HG02870 (cell line): ENCODE measurements around the gene TMEM204.

Source experiments
- ATAC-seq: cut with Tn5 transposase; IDR thresholded peaks from one replicate; pipeline ENCODE4 v1.9.1; 2021; ENCODE audit warnings: mild to moderate bottlenecking, moderate library complexity; ENCODE audit not compliant: unreplicated experiment

Gene TMEM204

DNA sequence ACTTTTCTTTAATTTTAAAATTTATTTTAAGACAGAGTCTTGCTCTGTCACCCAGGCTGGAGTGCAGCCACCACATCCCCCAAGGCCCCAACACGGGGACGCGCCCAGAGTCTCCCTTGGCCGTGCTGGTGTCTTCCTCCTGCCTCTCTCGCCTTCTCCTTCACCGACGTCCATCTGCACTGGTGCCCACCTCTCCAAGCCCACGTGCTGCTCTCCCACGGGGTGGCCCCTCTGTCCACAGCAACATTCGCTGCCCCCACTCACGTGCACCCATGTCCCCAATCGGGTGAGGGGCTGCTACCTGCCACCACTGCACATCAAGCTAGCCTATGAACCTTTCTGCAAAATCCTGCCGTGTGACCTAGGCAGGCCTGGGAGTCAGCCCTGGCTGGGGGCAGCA, 3.1 kb downstream of the TMEM204 start:
- ATAC-seq: no peak

DNA sequence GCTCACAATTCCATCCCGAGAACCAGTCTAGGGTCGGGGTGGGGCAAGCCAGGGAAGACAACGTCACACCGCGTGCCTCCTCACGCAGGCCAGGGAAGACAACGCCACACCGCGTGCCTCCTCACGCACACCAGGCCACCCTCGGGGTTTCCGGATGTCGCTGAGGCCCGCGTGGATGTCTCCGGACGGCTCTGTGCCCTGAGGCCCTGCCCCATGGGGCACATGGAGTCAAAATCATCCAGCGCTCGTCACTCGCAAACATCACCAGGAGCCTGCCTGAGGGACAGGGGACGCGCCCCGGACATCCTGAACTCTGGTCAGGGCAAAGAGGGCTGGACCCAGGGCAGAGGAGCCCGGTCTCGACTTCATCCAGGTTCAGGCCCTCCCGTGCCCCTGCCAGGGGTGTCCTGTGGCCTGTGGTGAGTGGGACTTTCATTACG, 3.7 kb downstream of the TMEM204 start:
- ATAC-seq: no peak

DNA sequence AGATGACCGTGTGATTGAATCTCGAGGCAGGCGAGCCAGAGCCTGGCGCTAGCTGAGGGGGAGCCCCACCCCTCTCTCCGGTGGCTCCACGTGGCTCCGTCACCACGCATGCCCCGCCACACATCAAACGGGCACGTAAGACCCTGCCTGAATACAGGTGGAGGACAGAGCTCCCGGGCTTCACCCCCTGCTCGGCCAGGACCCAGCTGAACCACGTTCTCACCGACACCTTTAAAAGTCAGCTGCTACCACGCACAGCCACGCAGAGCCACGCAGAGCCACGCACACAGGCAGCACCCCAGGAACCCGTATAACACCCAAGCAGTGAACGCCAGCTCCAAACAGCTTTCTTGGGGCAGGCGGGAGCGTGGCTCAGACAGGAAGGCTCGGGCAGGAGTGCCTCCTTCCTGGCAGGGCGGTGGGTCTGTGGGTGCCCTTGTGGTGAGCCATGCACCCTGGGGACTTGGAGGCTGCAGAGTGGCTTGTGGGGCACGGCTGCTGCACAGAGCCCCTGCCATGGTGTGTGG, 4.4 kb downstream of the TMEM204 start:
- ATAC-seq: no peak

DNA sequence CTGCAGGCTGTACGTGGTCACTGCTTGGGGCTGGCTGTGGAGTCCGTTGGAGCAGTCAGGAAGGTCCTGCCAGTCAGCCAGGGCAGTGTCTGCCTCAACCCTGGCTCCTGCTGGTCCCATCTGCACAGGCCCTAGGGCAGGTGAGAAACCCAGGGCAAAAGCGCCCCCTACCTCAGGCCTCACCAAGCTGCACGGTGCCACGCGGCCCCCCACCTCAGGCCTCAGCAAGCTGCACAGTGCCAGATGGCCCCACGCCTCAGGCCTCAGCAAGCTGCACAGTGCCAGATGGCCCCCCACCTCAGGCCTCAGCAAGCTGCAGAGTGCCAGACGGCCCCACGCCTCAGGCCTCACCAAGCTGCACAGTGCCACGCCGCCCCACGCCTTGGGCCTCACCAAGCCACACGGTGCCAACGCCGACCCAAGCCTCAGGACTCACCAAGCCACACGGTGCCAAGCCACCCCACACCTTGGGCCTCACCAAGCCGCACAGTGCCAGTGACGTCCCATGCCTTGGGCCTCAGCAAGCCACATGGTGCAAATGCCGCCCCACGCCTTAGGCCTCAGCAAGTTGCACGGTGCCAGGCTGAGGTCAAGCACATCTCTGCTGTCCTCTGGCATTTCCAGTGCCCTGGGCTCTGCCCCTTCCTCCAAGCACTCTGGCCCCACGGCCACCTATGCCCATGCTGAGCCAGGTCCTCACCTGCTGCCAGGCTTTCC, 5.5 kb downstream of the TMEM204 start:
- no peak for ATAC-seq

DNA sequence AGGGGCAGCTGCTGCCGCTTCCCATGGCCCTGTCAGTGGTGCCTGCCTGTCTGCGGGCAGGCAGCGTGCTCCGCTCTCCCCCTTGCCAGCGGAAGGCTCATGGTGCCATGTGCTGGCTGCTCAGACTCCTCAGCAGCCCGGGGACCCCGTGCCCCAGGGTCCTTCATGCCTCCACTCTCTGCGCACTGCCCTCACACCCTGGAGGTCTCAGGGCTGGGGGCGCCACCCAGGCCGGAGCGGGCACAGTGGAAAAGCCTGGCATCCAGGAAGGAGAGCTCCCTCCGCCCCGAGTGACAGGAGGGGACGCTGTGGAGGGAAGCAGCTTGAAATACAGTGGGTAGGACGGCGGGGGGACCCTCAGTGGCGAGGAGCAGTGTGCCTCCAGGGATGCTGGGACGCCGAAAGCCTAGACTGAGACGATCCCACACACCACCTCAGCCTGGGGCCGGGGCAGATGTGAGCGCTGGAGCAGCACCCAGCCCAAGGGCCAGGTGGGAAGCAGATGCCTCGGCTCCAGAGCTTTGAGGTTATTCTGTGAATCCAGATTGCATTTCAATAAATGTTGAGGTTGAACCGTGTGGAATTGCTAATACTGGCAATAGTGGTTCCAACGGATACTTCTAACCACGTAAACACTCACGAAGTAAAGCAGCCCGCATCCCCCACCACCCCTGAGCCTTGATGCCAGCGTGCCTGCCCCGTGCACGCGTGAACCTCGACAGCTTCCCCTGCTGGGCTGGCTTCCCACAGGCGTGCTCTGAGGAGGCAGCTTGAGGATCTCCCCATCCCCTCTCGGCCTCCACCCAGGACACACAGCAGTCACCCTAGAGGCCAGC, 6.5 kb downstream of the TMEM204 start:
- no peak for ATAC-seq

DNA sequence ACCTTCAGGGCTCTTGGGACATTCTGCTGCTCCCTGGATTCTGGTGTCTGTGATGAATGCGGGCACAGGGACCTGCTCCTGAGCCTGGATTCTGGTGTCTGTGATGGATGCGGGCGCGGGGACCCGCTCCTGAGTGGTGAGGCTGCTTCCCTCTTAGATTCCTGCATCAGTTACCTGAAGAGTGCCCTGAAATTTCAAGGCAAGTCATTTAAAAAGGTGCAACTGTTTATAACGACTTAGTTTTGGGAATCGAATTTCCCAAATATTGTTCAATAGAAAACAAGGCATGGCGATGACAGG, 7.0 kb downstream of the TMEM204 start:
- ATAC-seq: no peak

DNA sequence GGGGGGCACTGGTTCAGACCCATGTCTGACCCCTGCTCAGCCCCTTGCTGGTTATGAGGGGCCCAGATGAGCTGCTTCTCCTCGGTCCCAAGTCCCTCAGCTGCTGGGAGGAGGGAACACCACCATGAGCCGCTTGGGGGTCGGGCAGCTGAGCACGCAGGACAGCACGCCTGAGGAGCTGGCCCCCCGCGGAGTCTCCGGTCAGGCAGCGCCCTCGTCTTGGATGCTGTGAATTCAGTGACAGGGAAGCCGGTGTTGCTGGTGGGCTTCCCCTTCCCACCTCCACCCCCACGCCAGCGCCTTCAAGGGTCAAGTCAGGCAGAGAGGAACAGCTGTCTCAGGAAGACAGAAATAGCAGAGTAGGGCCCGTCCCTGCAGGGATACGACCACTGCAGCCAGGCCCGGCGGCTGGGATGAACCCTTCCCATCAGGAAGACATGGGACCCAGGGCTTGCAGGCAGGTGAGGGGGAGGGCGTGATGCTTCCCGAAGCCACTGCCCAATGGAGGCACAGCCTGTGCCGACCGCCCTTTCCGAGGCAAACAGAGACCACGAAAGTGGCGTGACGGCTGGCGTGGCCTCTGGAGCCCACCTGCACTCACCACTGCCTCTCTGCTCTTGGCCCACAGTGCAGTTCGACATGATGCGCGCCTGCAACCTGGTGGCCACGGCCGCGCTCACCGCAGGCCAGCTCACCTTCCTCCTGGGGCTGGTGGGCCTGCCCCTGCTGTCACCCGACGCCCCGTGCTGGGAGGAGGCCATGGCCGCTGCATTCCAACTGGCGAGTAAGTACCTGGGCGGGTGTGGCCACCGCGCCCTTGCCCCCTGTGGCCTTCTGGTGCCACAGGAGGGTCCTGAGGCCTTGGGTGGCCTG, 8.1 kb downstream of the TMEM204 start:
- ATAC-seq: no peak

DNA sequence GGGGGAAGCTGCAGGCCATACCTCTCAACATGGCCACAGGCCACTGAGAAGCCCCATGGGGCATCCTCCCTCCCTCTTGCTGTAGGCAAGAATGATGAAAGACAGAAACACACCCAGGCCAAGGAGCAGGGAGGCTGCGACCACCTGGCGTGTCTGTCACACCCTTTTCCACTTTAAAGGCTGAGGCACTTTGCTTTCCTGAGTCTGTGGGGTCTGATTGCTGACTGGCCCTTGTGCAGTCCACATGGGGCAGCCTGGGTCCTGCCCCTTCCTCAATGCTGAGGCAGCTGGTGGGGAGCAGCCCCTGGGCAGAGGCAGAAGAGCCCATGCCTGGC, 8.7 kb downstream of the TMEM204 start:
- ATAC-seq: no peak

DNA sequence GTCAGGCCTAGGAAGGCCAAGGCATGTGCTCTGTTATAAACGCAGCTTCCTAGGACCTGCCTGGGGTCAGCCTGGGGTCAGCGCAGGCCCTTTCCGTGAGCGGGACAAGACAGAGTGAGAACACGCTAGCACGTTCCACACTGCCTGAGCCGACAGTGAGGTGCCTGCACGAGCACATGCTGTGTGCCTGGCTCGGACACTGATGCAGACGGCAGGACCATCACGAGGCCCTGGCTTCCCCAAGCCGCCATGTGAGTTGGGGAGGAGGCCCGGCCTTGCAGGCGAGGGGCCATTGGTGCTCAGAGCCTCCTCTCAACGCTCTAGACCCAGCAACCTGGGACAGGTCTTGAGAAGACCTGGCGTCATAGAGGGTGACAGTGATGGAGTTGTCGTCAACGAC, 9.1 kb downstream of the TMEM204 start:
- no peak for ATAC-seq

DNA sequence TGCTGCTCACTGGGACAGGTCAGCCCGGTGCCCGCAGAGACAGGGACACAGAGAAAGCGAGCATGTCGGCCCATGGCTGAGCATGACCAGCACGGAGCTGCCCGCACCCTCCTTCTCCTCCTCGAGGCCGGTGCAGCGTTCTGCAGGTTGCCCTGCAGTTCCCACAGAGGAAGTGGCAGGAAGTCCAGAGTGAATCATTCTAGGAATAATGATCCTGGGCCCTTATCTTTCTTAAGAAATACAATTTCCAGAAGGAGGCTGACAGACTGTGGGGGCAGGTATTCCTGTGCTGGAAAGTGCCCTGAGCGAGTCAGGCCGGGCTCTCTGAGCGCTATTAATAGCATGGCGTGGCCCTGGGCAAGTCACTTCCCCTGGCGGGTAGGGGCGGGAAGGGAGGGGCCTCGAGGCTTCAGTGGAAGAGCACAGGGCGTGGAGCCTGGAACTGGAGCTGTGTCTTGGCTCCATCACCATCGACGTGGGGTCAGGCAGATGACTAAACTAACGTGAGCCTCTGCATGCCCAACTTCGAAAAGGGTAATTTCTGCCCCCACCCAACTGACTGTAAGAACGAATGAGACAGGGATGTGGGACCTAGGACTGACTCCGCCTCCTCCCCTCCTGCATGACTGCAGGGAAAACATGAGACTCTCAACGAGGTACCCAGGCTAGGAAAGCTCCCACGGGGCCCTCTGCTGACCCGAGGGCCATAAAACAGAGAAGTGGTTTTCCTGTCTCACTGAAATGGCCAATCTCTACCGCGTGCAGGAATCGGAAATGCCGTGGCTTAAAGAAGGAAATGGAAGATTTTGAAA, 9.8 kb downstream of the TMEM204 start:
- ATAC-seq: no peak

DNA sequence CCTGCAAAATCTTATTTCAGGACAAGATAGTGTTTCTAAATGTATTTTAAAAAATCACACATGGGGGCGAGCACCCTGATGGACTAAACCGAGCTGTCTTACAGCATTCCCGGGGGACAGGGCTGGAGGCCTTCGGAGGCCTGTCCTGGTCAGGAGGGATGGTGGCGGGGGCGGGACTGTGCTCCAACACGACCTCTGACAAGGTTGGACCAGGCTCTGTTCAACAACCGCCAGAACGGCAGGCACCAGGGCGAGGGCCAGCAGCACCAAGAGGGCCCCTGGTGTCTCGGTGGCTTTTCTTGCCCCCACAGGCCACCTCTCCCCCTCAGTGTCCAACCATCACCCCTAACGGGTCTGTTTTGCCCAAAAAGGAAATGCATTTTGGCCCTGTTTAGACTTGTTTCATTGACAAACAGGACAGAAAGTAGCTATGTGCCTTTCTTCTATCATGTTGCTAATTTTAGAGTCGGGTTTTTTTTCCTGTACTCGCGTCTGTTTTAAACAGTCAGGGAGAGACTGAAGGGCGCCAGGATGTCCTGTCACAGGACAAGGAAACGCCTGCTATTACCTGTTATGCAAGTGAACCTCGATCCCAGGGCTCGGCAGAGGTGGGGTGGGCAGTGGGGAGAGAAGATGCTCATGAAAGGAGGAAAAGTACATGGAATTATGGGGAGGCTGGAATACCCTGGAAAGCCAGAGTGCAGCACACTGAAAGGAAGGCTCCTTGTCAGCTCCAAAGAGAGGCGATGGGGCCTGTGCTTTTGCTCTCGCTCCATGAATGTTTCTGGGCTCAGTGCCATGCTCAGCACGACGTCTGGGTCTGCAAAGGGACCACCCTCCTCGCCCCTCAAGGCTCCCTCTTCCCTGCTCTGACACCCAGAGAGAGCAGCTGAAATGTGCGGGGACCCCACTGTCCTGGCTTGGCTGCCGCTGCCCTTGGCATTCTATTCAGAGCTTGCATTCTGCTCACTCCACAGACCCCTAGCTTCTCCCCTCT, 11.9 kb downstream of the TMEM204 start:
- no peak for ATAC-seq

DNA sequence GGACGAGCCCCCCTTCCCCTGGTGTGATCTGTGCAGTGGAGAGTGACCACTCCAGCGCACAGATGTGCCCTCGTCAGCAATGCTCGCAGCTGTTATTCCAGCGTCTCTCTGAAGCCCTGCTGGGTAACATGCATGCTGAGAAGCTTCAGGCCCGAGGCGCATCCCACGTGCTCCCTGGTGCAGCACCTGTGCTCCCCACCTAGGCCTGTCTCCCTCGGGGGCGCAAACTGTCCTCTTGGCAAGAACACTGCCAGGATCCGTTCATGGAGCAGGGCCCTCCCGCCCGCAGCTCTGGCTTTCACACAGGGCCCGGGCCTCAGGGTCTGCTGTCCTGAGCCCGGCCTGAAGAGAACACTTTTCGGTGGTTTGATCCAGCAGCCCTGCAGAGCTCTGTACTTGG, 13.0 kb downstream of the TMEM204 start:
- no peak for ATAC-seq

DNA sequence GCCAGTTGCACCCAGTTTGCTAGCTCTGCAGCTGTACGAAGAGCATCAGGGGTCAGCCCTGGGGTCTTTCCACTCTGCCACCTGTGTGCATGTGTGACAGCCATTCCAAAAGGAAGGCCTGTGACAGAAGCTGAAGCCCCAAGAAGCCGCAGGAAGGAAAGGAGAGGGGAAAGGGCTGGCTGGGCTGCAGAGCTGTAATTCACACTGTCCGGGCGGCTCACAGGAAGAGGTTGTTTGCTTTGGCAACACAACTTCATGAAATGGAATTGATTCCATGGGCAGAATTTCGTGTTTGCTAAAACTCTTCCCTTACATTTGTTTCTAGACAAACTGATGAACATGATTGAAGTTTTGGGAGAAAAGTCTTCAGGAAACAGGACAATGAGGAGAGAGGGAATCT, 14.8 kb downstream of the TMEM204 start:
- ATAC-seq: no peak

DNA sequence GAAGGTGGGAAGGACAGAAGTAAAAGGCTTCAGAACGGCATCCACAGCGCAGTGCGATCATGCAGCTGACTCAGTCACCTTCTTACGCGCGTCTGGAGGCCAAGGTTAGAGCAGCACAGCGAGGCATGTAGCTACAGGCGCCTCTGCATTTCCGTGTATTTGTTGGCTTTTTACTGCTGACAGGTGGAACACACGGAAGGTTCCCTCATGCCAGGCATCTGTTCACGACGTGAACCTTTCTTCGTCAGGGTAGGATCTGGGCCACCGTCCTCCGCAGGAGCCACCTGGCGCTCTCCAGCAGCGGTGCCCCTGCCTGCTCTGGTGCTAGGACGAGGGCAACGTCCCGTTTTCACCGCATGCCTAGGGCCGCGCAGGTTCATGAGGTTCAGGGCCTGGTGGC, 15.3 kb downstream of the TMEM204 start:
- no peak for ATAC-seq

DNA sequence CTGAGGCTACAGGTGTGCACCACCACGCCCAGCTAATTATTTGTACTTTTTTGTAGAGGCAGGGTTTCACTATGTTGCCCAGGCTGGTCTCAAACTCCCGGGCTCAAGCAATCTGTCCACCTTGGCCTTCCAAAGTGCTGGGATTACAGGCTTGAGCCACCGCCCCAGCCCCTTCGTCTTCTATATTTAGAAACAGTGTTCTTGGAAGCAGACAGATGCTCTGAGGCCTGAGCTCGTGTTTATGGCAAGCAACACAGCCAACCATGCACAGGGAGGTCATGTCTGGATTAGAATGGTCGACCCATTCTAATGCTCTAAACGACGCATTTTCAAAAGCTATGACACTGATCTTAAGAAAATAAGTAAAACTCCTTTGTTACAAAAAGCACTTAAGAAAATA, 16.6 kb downstream of the TMEM204 start:
- no peak for ATAC-seq

DNA sequence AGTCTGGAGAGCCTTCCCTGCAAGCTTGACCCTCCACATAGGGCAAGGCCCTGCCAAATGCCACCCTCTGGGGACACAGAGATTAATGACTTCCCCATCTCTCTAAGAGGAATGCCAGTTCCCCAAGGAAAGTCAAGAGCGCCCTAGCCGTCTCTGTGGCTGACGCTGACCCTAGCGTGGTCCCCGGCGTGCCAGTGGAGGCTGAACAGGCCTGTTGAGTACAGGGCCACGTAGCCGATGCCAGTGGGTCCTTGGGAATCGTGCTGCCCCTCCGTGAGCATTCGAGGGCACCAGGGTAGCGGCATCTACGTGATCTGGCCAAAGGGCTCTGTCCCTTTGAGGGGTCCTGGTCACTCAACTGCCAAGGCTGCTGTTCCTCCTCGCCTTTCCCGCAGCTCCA, 17.2 kb downstream of the TMEM204 start:
- ATAC-seq: no peak

DNA sequence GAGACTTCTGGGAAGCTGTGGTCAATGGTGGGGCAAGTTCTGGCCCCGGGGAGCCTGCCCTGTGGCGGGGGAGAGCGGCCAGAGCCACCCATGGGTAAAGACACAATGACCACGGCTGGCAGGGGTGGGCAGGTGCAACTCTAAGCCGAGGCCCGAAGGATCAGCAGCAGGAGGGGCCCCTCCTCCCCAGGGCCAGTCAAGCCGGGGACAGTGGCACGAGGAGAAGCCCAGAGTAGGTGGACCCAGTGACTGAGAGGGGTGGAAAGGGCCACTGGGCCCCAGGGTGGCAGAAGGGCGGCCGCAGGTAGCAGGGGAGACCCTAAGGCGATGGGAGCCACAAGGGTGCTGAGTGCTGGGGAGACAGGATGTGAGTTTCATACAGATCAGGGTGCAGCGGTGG, 17.7 kb downstream of the TMEM204 start:
- no peak for ATAC-seq

DNA sequence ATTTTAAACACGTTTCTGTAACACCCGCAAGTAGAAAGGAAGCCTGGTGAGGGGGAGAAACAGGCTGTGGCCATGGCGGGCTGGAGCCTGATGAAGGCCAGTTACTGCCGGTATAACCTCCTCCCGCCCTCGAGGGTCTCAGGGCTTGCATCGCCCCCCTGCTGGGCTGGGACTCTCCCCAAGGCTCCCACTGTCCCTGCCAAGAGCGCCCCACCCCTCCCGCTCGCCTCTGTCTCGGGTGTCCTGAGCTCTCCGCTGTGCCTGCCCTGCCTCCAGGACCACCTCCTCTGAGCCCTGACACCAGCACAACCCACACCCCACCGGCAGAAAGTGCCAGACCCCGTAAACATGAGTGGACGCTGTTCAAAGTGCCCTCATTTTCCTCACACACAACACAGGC, 18.7 kb downstream of the TMEM204 start:
- no peak for ATAC-seq
